SKM-1 (cell line): ENCODE data around the gene VPS13D.
"Not testable (repeated sequence)": the region's sequence is repeated elsewhere in the genome, so short reads cannot be mapped to it uniquely, and the experiment has no call there.

Experiments used
- DNase-seq: peaks from one replicate; lab custom pipeline; 2025; ENCODE audit not compliant: unreplicated experiment; lab: John Stamatoyannopoulos, UW

Gene VPS13D

DNA sequence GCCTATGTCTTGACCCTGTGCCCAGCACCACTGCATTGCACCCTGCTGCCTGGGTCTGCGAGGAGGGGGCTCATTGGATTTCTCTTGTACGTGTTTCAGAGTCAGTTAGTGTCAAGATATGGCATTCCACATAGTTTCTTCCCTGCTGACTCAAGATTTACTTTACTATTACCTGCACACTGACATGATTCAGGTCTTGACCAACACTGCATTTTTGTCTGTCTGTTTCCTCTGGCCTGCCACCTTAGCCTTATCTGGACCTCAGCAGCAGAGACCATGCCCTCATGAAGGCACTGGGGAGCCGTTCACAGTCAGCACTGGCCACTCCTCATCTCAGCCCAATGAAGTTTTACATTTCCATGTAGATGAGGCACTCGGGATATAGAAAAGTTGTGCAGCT is 232.8 kb downstream of the VPS13D start:
- no peak for DNase-seq

DNA sequence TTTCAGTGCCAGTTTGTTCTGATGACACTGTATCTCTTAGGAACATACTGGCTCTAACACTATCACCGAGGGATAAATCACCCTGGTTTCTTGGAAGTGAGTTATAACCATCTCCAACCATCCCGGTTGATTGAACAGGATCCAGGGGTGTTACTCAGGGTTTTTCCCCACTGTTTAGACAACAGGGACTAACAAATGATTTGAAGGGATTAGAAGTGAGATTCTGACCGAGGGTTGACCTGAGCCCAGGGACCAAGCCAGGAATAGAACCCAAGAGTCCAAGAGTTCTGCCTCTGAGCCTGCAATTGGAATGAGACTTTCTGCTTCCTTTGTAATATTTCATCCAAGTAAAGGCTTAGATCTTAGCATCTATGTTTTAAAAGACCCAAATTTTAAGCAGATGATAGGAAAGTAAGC is 234.2 kb downstream of the VPS13D start:
- DNase-seq: no peak

GRCh38 chr1:12464598-12465056 is 234.8 kb downstream of the VPS13D start:
- DNase-seq: no peak

DNA sequence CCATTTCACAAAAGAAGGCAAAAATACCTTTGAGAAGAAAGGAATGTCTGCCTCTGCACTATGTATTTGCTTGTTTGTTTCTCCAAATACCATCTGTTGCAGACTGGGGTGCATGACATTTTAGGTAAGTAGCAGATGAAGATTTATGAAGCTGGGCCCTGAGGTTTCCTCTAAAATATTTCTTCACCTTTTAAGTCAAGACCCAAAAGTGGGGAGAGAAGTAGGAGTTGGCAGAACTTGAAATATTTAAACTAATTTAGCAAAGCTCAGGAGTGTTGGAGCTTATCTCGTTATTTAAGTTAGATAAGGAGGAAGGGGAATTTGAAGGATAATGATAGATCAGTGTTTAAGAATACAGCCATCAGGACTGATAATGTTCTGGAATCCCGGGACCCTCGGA is 235.3 kb downstream of the VPS13D start:
- DNase-seq: no peak

DNA sequence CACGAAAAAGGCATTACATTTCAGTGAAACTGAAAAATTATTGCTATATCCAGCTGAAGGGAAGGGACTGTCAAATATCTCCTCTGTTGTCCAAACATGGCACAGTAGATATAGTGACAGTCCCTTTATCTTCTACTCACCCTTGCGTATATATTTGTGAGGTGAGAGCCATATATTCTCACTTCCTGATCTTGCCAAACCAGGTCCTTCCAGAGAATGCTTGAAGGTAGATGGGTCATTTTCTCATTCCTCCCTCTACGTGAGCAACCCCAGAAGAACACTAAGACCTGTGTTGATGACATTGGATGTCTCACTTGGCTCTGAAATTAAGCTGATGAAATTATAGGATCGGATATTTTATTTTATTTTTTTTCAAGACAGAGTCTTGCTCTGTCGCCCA is 237.0 kb downstream of the VPS13D start:
- DNase-seq: no peak

DNA sequence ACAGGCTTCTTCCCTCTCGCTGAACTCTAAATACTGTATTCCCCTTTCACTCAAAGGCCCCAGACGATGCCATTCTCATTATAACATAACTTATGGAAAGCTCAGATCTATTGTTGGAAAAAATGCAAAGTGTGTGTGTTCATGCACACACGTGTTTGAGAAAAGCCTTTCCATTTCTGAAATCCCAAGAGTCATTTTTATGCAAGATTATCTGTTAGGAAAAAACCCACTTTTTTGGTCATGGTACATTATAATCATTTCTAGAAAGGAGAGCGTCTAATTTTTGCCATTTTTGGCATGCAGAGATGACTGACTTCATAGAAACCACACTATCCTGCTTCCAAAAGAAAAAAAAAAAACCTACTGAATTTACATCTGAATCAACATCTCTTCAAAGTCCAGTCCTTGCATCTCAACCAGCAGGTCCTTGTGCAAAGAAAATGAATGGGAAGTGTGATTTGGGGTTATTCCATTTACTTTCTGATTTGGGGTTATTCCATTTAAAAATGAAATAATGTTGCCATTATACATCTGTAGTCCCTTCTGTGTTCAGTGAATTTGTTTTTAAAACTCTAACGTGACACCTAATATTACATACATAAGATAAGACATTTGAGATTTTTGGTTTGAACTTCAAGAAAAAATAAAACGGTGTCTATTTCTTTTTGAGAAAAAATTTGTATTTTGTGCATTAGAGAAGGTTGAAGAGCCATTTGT is 237.9 kb downstream of the VPS13D start:
- no peak for DNase-seq

- DNase-seq: no peak
Measured at GRCh38 chr1:12468323-12468722, 238.5 kb downstream of the VPS13D start.

DNA sequence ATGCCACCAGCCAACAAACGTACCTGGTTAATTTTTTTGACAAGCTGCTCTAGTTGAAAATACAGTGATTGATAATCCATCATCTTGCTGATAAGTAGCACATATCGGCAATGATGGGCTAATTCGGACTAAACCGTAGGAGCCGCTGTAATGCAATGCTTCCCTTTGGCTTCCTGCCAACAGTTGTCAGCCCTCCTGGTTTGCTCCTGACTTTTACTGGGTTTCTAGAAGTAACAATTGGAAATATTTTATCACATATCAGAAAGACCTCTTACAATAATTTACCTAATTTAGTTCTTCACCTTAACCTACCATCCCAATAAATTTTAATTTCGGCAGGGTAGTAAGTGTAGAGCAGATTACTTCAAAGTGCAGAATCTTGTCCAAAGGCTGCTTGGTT is 239.7 kb downstream of the VPS13D start:
- DNase-seq: no peak

DNA sequence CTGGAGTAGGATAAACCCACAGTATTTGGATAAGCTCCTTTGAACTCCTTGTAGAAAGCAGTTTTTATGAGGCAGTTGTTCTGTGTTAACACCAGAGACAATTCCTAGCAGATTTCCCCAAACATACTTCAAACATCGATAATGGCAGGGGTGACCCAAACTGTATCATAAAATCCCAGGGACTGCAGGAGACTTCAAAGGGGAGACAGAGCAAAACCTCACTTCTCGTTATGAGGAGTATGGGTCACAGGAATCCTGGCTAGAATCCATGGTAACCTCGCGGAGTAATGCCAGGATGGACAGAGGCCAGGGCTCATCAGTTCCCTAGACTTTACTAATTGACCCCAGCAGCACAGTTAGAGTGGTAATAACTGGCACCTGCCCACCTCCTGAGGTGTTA is 240.2 kb downstream of the VPS13D start:
- no peak for DNase-seq

DNA sequence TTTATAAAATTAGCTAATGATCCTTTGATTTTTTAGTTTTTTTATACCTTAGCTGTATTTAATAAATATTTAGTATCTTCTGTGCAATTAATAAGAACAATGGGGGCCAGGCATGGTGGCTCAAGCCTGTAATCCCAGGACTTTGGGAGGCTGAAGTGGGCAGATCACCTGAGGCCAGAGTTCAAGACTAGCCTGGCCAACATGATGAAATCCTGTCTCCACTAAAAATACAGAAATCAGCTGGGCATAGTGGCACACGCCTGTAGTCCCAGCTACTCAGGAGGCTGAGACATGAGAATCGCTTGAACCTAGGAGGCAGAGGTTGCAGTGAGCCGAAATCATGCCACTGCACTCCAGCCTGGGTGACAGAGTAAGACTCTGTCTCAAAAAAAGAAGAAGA is 241.1 kb downstream of the VPS13D start:
- DNase-seq: not testable (repeated sequence)

DNA sequence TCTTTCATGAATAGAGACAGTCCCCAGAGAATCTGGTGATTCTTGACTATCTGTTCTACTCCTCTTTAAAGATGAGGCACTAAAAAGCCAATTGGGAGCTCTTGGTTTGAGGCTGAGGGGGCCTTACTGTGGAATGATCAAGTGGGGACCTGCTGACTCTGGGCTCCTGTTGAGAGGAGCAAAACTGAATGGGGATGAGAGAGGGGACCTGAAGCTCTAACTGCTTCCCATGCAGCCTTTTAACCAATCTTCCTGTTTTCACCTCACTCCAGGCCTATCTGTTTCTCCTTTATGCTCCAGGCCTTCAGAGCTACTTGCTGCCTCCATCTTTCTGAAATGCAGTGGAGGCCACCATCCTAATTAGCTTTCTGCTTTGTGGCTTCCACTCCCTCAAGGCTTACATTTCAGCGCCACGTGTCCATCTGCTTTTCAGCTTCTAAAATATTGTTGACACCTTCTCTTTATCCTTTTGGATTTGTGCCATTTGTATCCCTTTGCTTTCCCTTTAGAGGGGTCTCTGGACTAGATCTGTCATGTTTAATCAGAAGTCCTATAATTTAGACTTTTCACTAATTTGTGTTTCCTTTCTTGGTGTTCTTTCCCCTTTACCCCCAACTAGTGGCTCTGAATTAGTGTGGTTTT is 242.4 kb downstream of the VPS13D start:
- no peak for DNase-seq

- DNase-seq: no peak
Measured at GRCh38 chr1:12472798-12473551, 243.1 kb downstream of the VPS13D start.

- DNase-seq: no peak
Measured at GRCh38 chr1:12473596-12474362, 243.9 kb downstream of the VPS13D start.

DNA sequence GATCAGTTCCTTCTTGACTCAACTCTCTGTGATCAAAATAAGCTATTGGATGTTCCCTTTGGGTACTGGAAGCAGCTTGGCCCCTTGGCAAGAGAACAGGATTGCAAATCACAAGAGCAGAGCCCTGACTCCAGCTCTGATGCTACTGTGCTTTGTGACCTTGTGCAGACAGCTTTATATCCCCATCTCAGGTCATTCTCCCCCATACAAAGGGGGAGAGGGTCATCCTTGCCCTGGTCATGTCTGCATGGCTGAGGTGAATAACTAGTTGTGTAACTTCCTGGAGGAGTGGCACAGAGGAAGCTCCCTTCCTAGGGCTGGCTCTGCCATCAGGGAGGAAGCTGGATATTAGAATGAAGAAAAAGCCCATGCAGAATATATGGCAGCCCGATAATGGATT is 245.3 kb downstream of the VPS13D start:
- no peak for DNase-seq

DNA sequence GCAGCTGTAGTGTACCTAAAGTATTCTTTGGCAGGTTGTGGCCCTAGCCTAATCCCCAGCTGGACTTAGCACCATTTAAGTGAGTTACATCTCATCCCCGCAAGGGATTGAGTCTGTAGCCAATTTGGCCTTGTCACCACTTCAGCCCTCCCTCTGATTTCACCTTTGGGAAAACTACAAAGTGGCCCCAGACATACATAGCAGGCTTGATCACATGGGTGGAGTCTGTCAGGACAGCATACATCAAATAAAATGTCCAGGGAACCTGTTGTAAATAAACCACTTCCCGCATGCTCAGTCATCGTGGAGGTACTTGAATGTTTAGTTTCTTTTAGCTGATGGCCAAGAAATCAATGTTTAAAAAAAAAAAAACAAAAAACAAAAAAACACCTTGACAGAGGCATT is 245.7 kb downstream of the VPS13D start:
- no peak for DNase-seq

DNA sequence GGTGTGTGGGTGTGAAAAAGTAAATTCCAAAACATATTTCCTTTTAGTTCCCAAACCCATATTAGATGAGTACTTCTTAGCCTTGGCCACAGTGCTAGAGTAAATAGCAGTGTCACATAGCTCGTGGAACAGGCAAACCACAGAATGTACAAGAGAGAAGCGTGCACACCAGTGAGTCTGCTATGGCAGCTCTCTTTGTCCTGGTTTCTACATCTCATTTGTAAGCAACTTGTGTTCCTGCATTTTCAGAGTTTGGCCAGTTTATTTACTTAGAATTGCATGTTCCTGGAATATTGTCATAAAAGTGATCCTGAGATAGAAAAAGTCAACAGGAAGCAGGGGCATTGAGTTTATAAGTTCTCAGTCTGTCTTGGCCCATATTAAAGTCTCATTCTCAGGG is 246.1 kb downstream of the VPS13D start:
- DNase-seq: no peak

DNA sequence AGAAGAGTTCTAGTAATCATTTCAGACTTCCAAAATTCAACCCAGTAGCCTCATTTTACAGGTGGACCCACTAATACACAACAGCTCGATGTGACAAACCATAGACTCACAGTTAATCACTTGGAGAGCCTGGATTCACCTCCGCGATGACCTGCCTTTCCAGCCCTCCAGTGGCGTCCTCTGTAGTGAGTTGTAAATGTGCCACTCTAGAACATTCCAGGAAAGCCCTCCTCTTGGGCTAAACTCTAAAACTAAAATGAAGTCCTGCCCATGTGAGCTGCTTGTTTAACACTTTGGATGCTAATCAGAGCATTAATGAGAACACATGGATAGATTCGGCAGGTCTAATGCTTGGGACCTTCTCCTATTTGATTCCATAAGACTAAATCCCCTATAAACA is 247.5 kb downstream of the VPS13D start:
- no peak for DNase-seq

DNA sequence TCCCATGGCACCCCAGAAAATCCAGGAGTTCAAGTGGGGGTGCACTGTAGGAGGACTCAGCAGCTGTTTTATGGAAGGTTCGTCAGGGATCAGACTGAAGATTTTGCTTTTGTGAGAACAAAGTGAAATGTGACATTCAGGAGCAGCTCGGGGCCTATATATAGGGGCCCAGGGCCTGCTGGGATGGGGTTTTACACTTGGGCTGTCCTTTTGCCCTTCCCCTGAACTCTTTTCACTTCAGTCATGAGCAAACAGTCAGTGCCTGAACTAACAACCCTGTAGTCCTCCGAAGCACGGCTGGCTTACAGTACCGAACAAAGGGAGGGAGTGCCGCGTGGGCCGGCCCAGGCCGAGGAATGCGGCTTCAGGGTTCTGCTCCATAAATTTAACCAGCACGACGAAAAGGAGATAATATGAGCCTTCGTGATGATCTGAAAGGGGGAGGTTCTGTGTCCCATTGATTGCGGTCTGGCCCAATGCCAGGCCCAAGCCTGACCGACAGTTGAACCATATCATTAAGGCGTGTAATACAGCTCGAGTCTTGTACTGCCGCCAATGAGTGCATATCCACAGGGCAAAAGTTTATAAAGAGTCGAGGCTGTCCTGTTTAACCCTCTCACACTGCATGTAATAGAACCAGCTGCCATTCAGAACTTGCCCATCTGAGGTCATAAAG is 248.2 kb downstream of the VPS13D start:
- DNase-seq: no peak

DNA sequence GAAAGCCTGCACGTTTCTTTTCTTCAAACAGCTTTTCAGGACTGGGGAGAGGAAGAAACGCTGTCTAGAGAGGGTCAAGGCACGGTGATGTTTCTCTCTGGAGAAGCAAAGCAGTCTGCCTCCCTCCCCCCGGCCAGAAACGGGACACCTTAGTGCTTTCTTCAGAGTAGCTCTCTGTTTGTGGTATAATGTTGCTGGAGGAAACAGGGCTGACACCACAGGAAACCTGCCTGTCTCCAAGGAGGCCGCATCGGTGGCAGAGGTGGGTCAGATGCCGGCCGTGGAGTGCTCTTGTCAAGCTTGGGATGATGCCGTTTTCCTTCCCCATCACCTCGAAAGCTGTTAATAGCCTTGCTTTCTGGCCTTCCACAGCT is 248.8 kb downstream of the VPS13D start:
- DNase-seq: no peak

- no peak for DNase-seq
Measured at GRCh38 chr1:12479311-12479710, 249.5 kb downstream of the VPS13D start.

DNA sequence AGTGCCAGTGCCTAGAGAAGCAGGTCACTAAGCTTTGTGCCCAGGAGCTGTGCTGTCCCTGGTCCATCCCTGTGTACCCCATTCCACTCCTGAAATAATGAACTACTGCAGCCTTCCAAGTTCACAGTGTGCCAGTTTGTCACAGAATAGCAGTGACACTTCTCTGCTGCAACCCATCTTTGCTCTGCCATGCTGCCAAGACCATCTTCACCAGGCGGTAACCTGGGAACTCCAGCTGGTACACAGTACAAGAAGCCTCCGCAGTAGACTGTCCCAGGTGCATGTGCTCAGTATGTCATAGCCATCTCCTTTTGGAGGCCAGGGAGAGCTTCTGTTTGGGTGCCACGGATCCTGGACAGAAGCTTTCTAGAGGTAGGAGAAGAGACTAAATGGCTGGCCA is 250.2 kb downstream of the VPS13D start:
- DNase-seq: no peak
